SK-N-SH (cell line): ENCODE data around the gene MMP14. TPM values are rescaled to one million over a fixed set of nuclear protein-coding genes. Genes with fewer than 3 reads are reported as not detected.

Experiments used
- CTCF ChIA-PET: fragments of 300-600, 350-600 bp; formaldehyde crosslinking; extraction: SDS; loops from one replicate; lab custom pipeline; 2021; lab: Yijun Ruan, JAX
- POLR2A ChIA-PET: fragments of 350-600 bp; sonication (Branson Sonifier 250); formaldehyde crosslinking; extraction: SDS; loops from one replicate; lab custom pipeline; 2020; ENCODE audit warnings: antibody characterized with exemption, inconsistent platforms; lab: Yijun Ruan, JAX
- DNase-seq: peaks from one replicate; pipeline ENCODE4 v3.0.0; 2012
- H2AFZ ChIP-seq: fragments of 200-600 bp; sonication (generic); 2 replicates; pipeline ENCODE4 v1.8.1; 2016; ENCODE audit warnings: antibody characterized with exemption, mild to moderate bottlenecking, low read depth
- H3F3A ChIP-seq: fragments of 200-600 bp; sonication (generic); replicated peaks from 2 replicates; pipeline ENCODE3; 2016; ENCODE audit warnings: antibody characterized with exemption, mild to moderate bottlenecking; ENCODE audit not compliant: insufficient read depth
- H3K27ac ChIP-seq, 2 experiments: fragments of 200-500 bp in 1 of 2; fragments of 200-600 bp in 1 of 2; sonication (Bioruptor generic) in 1 of 2; sonication (generic), shearing (Covaris generic) in 1 of 2; 2 replicates each; pipeline versions ENCODE4 v1.5.1 to v1.6.1; 2014 to 2016; ENCODE audit warnings: low read depth in 2 of 2, inconsistent platforms in 1 of 2, low read length in 1 of 2, mild to moderate bottlenecking in 1 of 2, mixed read lengths in 1 of 2
- H3K27me3 ChIP-seq: fragments of 200-600 bp; sonication (generic), shearing (Covaris generic); 2 replicates; pipeline ENCODE4 v1.6.1; 2016; ENCODE audit warnings: mixed run types; ENCODE audit not compliant: insufficient read depth
- H3K36me3 ChIP-seq, 2 experiments: fragments of 200-500 bp in 1 of 2; fragments of 200-600 bp in 1 of 2; sonication (Bioruptor generic) in 1 of 2; sonication (generic) in 1 of 2; replicated peaks in 1 of 2; 2 replicates each; pipeline versions ENCODE3 to v1.5.1; 2014 to 2016; ENCODE audit warnings: low read length in 1 of 2, mild to moderate bottlenecking in 1 of 2; ENCODE audit not compliant: insufficient read depth in 2 of 2, control insufficient read depth in 1 of 2
- H3K4me1 ChIP-seq, 2 experiments: fragments of 200-500 bp in 1 of 2; fragments of 200-600 bp in 1 of 2; sonication (Bioruptor generic) in 1 of 2; sonication (generic), shearing (Covaris generic) in 1 of 2; 2 replicates each; pipeline versions ENCODE4 v1.5.1 to v1.6.1; 2014 to 2016; ENCODE audit warnings: low read depth in 1 of 2, low read length in 1 of 2, mixed run types in 1 of 2; ENCODE audit not compliant: insufficient read depth in 2 of 2, control insufficient read depth in 1 of 2
- H3K4me2 ChIP-seq: fragments of 200-600 bp; sonication (generic), shearing (Covaris generic); 2 replicates; pipeline ENCODE4 v1.6.1; 2017; ENCODE audit warnings: mixed run types
- H3K4me3 ChIP-seq, 2 experiments: fragments of 200-500 bp in 1 of 2; fragments of 200-600 bp in 1 of 2; sonication (Bioruptor generic) in 1 of 2; sonication (generic), shearing (Covaris generic) in 1 of 2; 2 replicates each; pipeline versions ENCODE4 v1.5.1 to v1.8.1; 2014 to 2016; ENCODE audit warnings: low read depth in 2 of 2, inconsistent platforms in 1 of 2, low read length in 1 of 2, mild to moderate bottlenecking in 1 of 2, mixed read lengths in 1 of 2, moderate library complexity in 1 of 2
- H3K79me2 ChIP-seq: fragments of 200-600 bp; sonication (generic); 2 replicates; pipeline ENCODE4 v1.8.1; 2017; ENCODE audit warnings: mild to moderate bottlenecking; ENCODE audit not compliant: insufficient read depth
- H3K9ac ChIP-seq: fragments of 200-600 bp; sonication (generic); 2 replicates; pipeline ENCODE4 v1.6.1; 2017; ENCODE audit warnings: mixed run types
- H3K9me2 ChIP-seq: fragments of 200-600 bp; sonication (generic); 2 replicates; pipeline ENCODE4 v1.6.1; 2017; ENCODE audit warnings: mixed run types
- H3K9me3 ChIP-seq: fragments of 200-600 bp; sonication (generic); 2 replicates; pipeline ENCODE4 v1.6.1; 2017; ENCODE audit warnings: mixed run types, mild to moderate bottlenecking, moderate library complexity
- H4K20me1 ChIP-seq: fragments of 200-600 bp; sonication (generic); 2 replicates; pipeline ENCODE4 v1.6.1; 2017; ENCODE audit warnings: mild to moderate bottlenecking, mixed run types; ENCODE audit not compliant: insufficient read depth
- CHD2 ChIP-seq: fragments of 150-350 bp; IDR thresholded peaks from 2 replicates; pipeline ENCODE4 v1.6.1; 2018; ENCODE audit warnings: low read length; ENCODE audit not compliant: partially characterized antibody
- ELF1 ChIP-seq: IDR thresholded peaks from 2 replicates; pipeline ENCODE4 v1.4.0; 2012
- EP300 ChIP-seq, 2 experiments: IDR thresholded peaks; 2 replicates each; pipeline versions ENCODE4 v1.4.0 to v1.6.1; 2012; ENCODE audit warnings: borderline replicate concordance in 1 of 2, low read depth in 1 of 2, low read length in 1 of 2
- FOSL2 ChIP-seq: IDR thresholded peaks from 2 replicates; pipeline ENCODE4 v1.4.0; 2012; ENCODE audit warnings: low read depth, mild to moderate bottlenecking, moderate library complexity, borderline replicate concordance
- FOXM1 ChIP-seq: IDR thresholded peaks from 2 replicates; pipeline ENCODE4 v1.4.0; 2012; ENCODE audit warnings: low read depth, mild to moderate bottlenecking
- GABPA ChIP-seq: IDR thresholded peaks from 2 replicates; pipeline ENCODE4 v1.4.0; 2012; ENCODE audit warnings: low read depth, mild to moderate bottlenecking
- GATA2 ChIP-seq: sonication (generic); formaldehyde crosslinking; IDR thresholded peaks from 2 replicates; pipeline ENCODE4 v1.5.0; 2020; ENCODE audit warnings: mild to moderate bottlenecking, missing genetic modification reagents
- MEF2A ChIP-seq: IDR thresholded peaks from 2 replicates; pipeline ENCODE4 v1.4.0; 2012; ENCODE audit warnings: low read depth, borderline replicate concordance
- POLR2AphosphoS5 ChIP-seq: IDR thresholded peaks from 2 replicates; pipeline ENCODE4 v1.6.1; 2012; ENCODE audit warnings: low read depth, low read length
- RAD21 ChIP-seq: IDR thresholded peaks from 2 replicates; pipeline ENCODE4 v1.6.1; 2012; ENCODE audit warnings: mild to moderate bottlenecking, low read length
- RCOR1 ChIP-seq: fragments of 150-350 bp; IDR thresholded peaks from 2 replicates; pipeline ENCODE4 v1.6.1; 2017; ENCODE audit warnings: antibody characterized with exemption, low read length
- RFX5 ChIP-seq: IDR thresholded peaks from 2 replicates; pipeline ENCODE4 v1.6.1; 2012; ENCODE audit warnings: mild to moderate bottlenecking, improper control_type of control experiment, low read length
- SIN3A ChIP-seq: IDR thresholded peaks from 2 replicates; pipeline ENCODE4 v1.6.1; 2012; ENCODE audit warnings: low read depth, mild to moderate bottlenecking, low read length, moderate library complexity, borderline replicate concordance
- TAF1 ChIP-seq: IDR thresholded peaks from 2 replicates; pipeline ENCODE4 v1.6.1; 2012; ENCODE audit warnings: low read depth, mild to moderate bottlenecking, low read length, moderate library complexity, borderline replicate concordance
- TCF12 ChIP-seq: IDR thresholded peaks from 2 replicates; pipeline ENCODE4 v1.4.0; 2012
- YY1 ChIP-seq: IDR thresholded peaks from 2 replicates; pipeline ENCODE4 v1.4.0; 2012; ENCODE audit warnings: low read depth, mild to moderate bottlenecking
- WGBS: methylation state at CpG from one replicate; pipeline ENCODE4 v1.1.6; 2017; ENCODE audit warnings: low lambda C conversion rate; 5-methylcytosine and 5-hydroxymethylcytosine counted together
- polyA plus RNA-seq, 3 experiments: library from polyadenylated mRNA; depleted of rRNA; stranded (reverse); fragments of >200 nt; gene quantifications; 2 replicates each; pipeline ENCODE4 v1.2.3, GENCODE V29; 2012
- TF ChIP-seq, protein P1 (sequence below): IDR thresholded peaks from 2 replicates; pipeline ENCODE4 v1.4.0; 2012; ENCODE audit warnings: low read depth, borderline replicate concordance
- TF ChIP-seq, protein P2 (sequence below): IDR thresholded peaks from 2 replicates; pipeline ENCODE4; 2012
- TF ChIP-seq, protein P3 (sequence below): IDR thresholded peaks from 2 replicates; pipeline ENCODE4 v1.4.0; 2012; ENCODE audit warnings: low read depth, borderline replicate concordance

Gene MMP14
- polyA plus RNA-seq, 1 of the 3 experiments (the other 2 are of a cell fraction) = 139 TPM

DNA sequence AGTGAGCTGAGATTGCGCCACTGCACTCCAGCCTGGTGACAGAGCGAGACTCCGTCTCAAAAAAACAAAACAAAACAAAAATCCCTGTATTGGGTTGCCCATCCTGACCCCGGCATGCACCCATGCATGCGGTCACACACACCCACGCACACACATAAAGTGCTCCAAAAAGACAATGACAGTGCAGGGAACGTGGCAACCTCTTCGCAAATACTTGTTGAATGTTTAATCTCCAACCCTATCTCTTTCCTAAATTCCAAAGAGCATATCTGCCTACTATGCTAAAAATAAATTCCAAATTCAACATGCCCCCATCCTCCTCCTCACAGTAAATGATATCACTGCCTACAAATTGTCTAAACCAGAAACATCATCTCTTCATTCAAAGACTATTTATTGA, 34.7 kb upstream of the MMP14 start (continued):
- TF ChIP-seq RCOR1 (no peak), FOXM1 (no peak), POLR2AphosphoS5 (no peak), CHD2 (no peak), TAF1 (no peak)
- TF ChIP-seq, protein P1, sequence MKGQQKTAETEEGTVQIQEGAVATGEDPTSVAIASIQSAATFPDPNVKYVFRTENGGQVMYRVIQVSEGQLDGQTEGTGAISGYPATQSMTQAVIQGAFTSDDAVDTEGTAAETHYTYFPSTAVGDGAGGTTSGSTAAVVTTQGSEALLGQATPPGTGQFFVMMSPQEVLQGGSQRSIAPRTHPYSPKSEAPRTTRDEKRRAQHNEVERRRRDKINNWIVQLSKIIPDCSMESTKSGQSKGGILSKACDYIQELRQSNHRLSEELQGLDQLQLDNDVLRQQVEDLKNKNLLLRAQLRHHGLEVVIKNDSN = no peak

DNA sequence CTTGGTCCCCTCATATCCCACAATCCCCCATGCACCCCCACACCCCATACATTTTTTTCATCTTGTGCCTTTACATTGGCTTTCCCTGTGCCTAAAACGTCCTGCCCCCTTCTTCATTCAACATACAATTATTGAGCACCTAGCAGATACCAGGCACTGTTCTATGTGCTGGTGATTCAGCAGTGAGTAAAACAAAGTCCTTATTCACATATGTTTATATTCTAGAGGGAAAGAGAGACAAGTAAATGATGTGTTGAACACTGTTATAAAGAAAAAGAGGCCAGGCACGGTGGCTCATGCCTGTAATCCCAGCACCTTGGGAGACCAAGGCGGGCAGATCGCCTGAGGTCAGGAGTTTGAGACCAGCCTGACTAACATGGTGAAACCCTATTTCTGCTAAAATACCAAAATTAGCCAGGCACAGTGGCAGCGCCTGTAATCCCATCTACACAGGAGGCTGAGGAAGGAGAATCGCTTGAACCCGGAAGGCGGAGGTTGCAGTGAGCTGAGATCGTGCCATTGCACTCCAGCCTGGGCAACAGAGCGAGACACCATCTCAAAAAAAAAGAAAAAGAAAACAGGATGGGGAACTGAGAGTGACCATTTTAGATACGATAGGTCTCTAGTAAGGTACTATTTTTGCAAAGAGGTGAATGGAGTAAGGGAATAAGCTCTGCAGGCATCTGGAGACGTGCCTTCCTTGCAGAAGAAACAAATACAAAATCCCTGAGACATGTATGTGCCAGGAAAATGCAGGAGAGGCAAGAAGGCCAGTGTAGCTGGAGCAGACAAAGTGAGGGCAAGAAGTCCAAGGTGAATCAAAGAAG, 33.3 kb upstream of the MMP14 start:
- TF ChIP-seq GABPA (no peak), ELF1 (no peak), YY1 (no peak), FOSL2 (no peak), RAD21 (no peak), EP300 (IDR thresholded peaks at IDR 0.05; ENCODE audit: borderline replicate concordance in 1 of 2, low read depth in 1 of 2, low read length in 1 of 2) (no peak), RCOR1 (no peak), GATA2 (no peak), TCF12 (no peak), RFX5 (no peak), TAF1 (no peak), POLR2AphosphoS5 (no peak), MEF2A (no peak), SIN3A (no peak)
- TF ChIP-seq, protein P2, sequence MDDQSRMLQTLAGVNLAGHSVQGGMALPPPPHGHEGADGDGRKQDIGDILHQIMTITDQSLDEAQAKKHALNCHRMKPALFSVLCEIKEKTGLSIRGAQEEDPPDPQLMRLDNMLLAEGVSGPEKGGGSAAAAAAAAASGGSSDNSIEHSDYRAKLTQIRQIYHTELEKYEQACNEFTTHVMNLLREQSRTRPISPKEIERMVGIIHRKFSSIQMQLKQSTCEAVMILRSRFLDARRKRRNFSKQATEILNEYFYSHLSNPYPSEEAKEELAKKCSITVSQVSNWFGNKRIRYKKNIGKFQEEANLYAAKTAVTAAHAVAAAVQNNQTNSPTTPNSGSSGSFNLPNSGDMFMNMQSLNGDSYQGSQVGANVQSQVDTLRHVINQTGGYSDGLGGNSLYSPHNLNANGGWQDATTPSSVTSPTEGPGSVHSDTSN = no peak
- TF ChIP-seq, protein P3, sequence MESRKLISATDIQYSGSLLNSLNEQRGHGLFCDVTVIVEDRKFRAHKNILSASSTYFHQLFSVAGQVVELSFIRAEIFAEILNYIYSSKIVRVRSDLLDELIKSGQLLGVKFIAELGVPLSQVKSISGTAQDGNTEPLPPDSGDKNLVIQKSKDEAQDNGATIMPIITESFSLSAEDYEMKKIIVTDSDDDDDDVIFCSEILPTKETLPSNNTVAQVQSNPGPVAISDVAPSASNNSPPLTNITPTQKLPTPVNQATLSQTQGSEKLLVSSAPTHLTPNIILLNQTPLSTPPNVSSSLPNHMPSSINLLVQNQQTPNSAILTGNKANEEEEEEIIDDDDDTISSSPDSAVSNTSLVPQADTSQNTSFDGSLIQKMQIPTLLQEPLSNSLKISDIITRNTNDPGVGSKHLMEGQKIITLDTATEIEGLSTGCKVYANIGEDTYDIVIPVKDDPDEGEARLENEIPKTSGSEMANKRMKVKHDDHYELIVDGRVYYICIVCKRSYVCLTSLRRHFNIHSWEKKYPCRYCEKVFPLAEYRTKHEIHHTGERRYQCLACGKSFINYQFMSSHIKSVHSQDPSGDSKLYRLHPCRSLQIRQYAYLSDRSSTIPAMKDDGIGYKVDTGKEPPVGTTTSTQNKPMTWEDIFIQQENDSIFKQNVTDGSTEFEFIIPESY = no peak
- TF ChIP-seq, all 33 proteins: peak for 0
- no peaks in the 10 kb centered on the region for H3K79me2 ChIP-seq
- DNase-seq = no peak
- no peaks in the 10 kb centered on the region for H3K36me3 ChIP-seq
- no peak overlapping the region for H3K9ac ChIP-seq
- H2AFZ ChIP-seq = no peak overlapping the region
- H4K20me1 ChIP-seq = no peaks in the 10 kb centered on the region
- CTCF ChIA-PET = interaction anchor here (1.0 to 2.0 kb wide), 2 partner anchors 20 to 50 kb away, joined by 3 to 7 read pairs; no protein-coding TSS in a partner anchor
- H3K4me2 ChIP-seq = no peak overlapping the region
- POLR2A ChIA-PET = no interaction called here
- H3K9me3 ChIP-seq = no peaks in the 10 kb centered on the region
- no peaks in the 10 kb centered on the region for H3F3A ChIP-seq
- no peak overlapping the region for H3K27ac ChIP-seq
- peaks cover 68% of the 10 kb centered on the region for H3K27me3 ChIP-seq
- WGBS = 30% methylated on average over 12 of the region's 12 CpGs
- H3K4me3 ChIP-seq = no peak overlapping the region
- no peaks in the 10 kb centered on the region for H3K9me2 ChIP-seq
- no peaks in the 10 kb centered on the region for H3K4me1 ChIP-seq
